H1 (cell line): Measurements from ENCODE around the gene LPIN2. TPM values are rescaled to one million over a fixed set of nuclear protein-coding genes. Genes with fewer than 3 reads are reported as not detected.

Source experiments
- CTCF ChIA-PET: fragments of 300-600 bp; sonication (Branson Sonifier 250); formaldehyde crosslinking; loops from one replicate; lab custom pipeline; 2021; ENCODE audit not compliant: partially characterized antibody; lab: Charles Lee
- POLR2A ChIA-PET: fragments of 300-600 bp; sonication (Branson Sonifier 250); formaldehyde crosslinking; loops from one replicate; lab custom pipeline; 2021; ENCODE audit warnings: inconsistent platforms; ENCODE audit not compliant: partially characterized antibody; lab: Charles Lee
- DNase-seq, 2 experiments: peaks; one replicate each; pipeline versions ENCODE4 v3.0.0 to v3.0.0-alpha.2; 2010 to 2022; ENCODE audit warnings: low spot score in 2 of 2, low read depth in 1 of 2, mixed read lengths in 1 of 2
- FAIRE-seq: peaks from 2 replicates; lab custom pipeline; 2011; peaks lifted over from hg19 to GRCh38; lab: Jason Lieb, UNC
- H2AFZ ChIP-seq: 2 replicates; pipeline ENCODE4 v1.8.1; 2012; ENCODE audit warnings: low read length, inconsistent platforms
- H2AK5ac ChIP-seq: 2 replicates; pipeline ENCODE4 v1.6.1; 2013; ENCODE audit warnings: low read depth, low read length
- H2BK120ac ChIP-seq: replicated peaks from 2 replicates; pipeline ENCODE3; 2013; ENCODE audit warnings: low read depth, low read length, inconsistent platforms
- H2BK12ac ChIP-seq: 2 replicates; pipeline ENCODE4 v1.6.1; 2013; ENCODE audit warnings: low read depth, low read length
- H2BK15ac ChIP-seq: 2 replicates; pipeline ENCODE4 v1.6.1; 2013; ENCODE audit warnings: low read length
- H2BK20ac ChIP-seq: 2 replicates; pipeline ENCODE4 v1.6.1; 2013; ENCODE audit warnings: low read length
- H2BK5ac ChIP-seq: 2 replicates; pipeline ENCODE4 v1.6.1; 2013; ENCODE audit warnings: low read depth, low read length
- H3K14ac ChIP-seq: 2 replicates; pipeline ENCODE4 v1.6.1; 2013; ENCODE audit warnings: inconsistent platforms; ENCODE audit not compliant: insufficient read length
- H3K18ac ChIP-seq: 2 replicates; pipeline ENCODE4 v1.6.1; 2013; ENCODE audit warnings: low read length; ENCODE audit errors: extremely low read depth
- H3K23ac ChIP-seq: 2 replicates; pipeline ENCODE4 v1.6.1; 2013; ENCODE audit warnings: inconsistent platforms; ENCODE audit not compliant: insufficient read length
- H3K23me2 ChIP-seq: 2 replicates; pipeline ENCODE4 v1.6.1; 2013; ENCODE audit warnings: low read depth, low read length
- H3K27ac ChIP-seq: 2 replicates; pipeline ENCODE4 v1.6.1; 2011; ENCODE audit warnings: low read depth, low read length, inconsistent platforms
- H3K27me3 ChIP-seq, 4 experiments: replicated peaks in 1 of 4; 1 replicate in 1 of 4; 2 replicates in 3 of 4; pipeline versions ENCODE4 v1.6.1 to v1.8.1; 2011 to 2013; ENCODE audit warnings: low read length in 3 of 4, mild to moderate bottlenecking in 3 of 4, inconsistent platforms in 2 of 4, mixed read lengths in 2 of 4, moderate library complexity in 1 of 4; ENCODE audit not compliant: control insufficient read depth in 3 of 4, insufficient read depth in 3 of 4; ENCODE audit errors: extremely low read depth in 1 of 4
- H3K36me3 ChIP-seq, 4 experiments: 2 replicates each; pipeline versions ENCODE4 v1.6.1 to v1.8.1; 2011 to 2013; ENCODE audit warnings: mild to moderate bottlenecking in 4 of 4, low read length in 3 of 4, moderate library complexity in 2 of 4, control low read depth in 1 of 4, inconsistent platforms in 1 of 4; ENCODE audit not compliant: insufficient read depth in 4 of 4, control insufficient read depth in 2 of 4
- H3K4ac ChIP-seq: replicated peaks from 2 replicates; pipeline ENCODE3; 2013; ENCODE audit warnings: low read length, low read depth, mixed read lengths, inconsistent platforms; ENCODE audit not compliant: insufficient read length
- H3K4me1 ChIP-seq, 4 experiments: replicated peaks in 1 of 4; 1 replicate in 1 of 4; 2 replicates in 3 of 4; pipeline versions ENCODE4 v1.6.1 to v1.8.1; 2011 to 2013; ENCODE audit warnings: low read length in 3 of 4, inconsistent platforms in 2 of 4, mixed read lengths in 1 of 4; ENCODE audit not compliant: insufficient read depth in 4 of 4, control insufficient read depth in 3 of 4
- H3K4me2 ChIP-seq, 2 experiments: 2 replicates each; pipeline versions ENCODE4 v1.6.1 to v1.8.1; 2011 to 2013; ENCODE audit warnings: low read depth in 2 of 2, low read length in 2 of 2, control low read depth in 1 of 2, inconsistent platforms in 1 of 2, mild to moderate bottlenecking in 1 of 2; ENCODE audit not compliant: insufficient read depth in 1 of 2
- H3K4me3 ChIP-seq, 4 experiments: fragments of 200-600, 300-600 bp in 1 of 4; sonication (generic), shearing (Covaris generic), sonication (Bioruptor Twin) in 1 of 4; 2 replicates each; pipeline versions ENCODE4 v1.5.1 to v1.8.1; 2011 to 2016; ENCODE audit warnings: low read length in 4 of 4, low read depth in 3 of 4, control low read depth in 2 of 4, inconsistent platforms in 2 of 4, mild to moderate bottlenecking in 2 of 4, mixed read lengths in 1 of 4, moderate library complexity in 1 of 4; ENCODE audit not compliant: insufficient read depth in 2 of 4; ENCODE audit errors: extremely low read depth in 1 of 4
- H3K56ac ChIP-seq: replicated peaks from 2 replicates; pipeline ENCODE3; 2013; ENCODE audit warnings: low read depth, mild to moderate bottlenecking, mixed read lengths, low read length, inconsistent platforms; ENCODE audit not compliant: insufficient read length
- H3K79me1 ChIP-seq: 2 replicates; pipeline ENCODE4 v1.6.1; 2013; ENCODE audit warnings: low read depth, low read length, control low read depth
- H3K79me2 ChIP-seq, 2 experiments: 2 replicates each; pipeline versions ENCODE4 v1.6.1 to v1.8.1; 2012 to 2013; ENCODE audit warnings: low read length in 2 of 2, mild to moderate bottlenecking in 2 of 2, inconsistent platforms in 1 of 2; ENCODE audit not compliant: insufficient read depth in 2 of 2, control insufficient read depth in 1 of 2
- H3K9ac ChIP-seq, 4 experiments: replicated peaks in 1 of 4; 1 replicate in 1 of 4; 2 replicates in 3 of 4; pipeline versions ENCODE4 v1.6.1 to v1.8.1; 2011 to 2013; ENCODE audit warnings: low read depth in 3 of 4, low read length in 3 of 4, control low read depth in 2 of 4, mild to moderate bottlenecking in 2 of 4, moderate library complexity in 2 of 4, inconsistent platforms in 1 of 4; ENCODE audit errors: extremely low read depth in 1 of 4
- H3K9me3 ChIP-seq, 2 experiments: 2 replicates each; pipeline versions ENCODE4 v1.6.1 to v1.8.1; 2012 to 2013; ENCODE audit warnings: mild to moderate bottlenecking in 2 of 2, moderate library complexity in 2 of 2, control low read depth in 1 of 2, inconsistent platforms in 1 of 2, low read depth in 1 of 2, low read length in 1 of 2, mixed read lengths in 1 of 2; ENCODE audit not compliant: insufficient read depth in 2 of 2
- H4K20me1 ChIP-seq, 2 experiments: replicated peaks in 1 of 2; 2 replicates each; pipeline versions ENCODE3 to v1.8.1; 2011 to 2013; ENCODE audit warnings: inconsistent platforms in 2 of 2, low read length in 2 of 2, mild to moderate bottlenecking in 1 of 2; ENCODE audit not compliant: insufficient read depth in 2 of 2, control insufficient read depth in 1 of 2
- H4K5ac ChIP-seq: 2 replicates; pipeline ENCODE4 v1.6.1; 2013; ENCODE audit warnings: low read length, low read depth, mixed read lengths, inconsistent platforms; ENCODE audit not compliant: insufficient read length
- H4K8ac ChIP-seq: 2 replicates; pipeline ENCODE4 v1.8.0; 2013; ENCODE audit warnings: mild to moderate bottlenecking, moderate library complexity, low read length, inconsistent platforms; ENCODE audit not compliant: insufficient read depth; ENCODE audit errors: extremely low read depth
- H4K91ac ChIP-seq: replicated peaks from 2 replicates; pipeline ENCODE3; 2013; ENCODE audit warnings: low read length, mixed read lengths, inconsistent platforms; ENCODE audit not compliant: insufficient read length
- RNF2 ChIP-seq: fragments of 200-900, 300-1000 bp; sonication (generic); IDR thresholded peaks from 2 replicates; pipeline ENCODE4 v1.7.1; 2016; ENCODE audit warnings: borderline replicate concordance, low read depth, mild to moderate bottlenecking, antibody characterized with exemption, low read length; ENCODE audit not compliant: poor library complexity, severe bottlenecking; ENCODE audit errors: missing control alignments
- WGBS, 2 experiments: shearing (Covaris generic) in 1 of 2; methylation state at CpG; one replicate each; pipeline versions ENCODE4 v1.1.6 to v1.1.7; 2013 to 2015; ENCODE audit warnings: low lambda C conversion rate in 2 of 2, mixed read lengths in 2 of 2, inconsistent platforms in 1 of 2, low coverage in 1 of 2, missing lambda C conversion rate in 1 of 2; ENCODE audit not compliant: insufficient replicate concordance in 2 of 2, insufficient coverage in 1 of 2, insufficient read length in 1 of 2; ENCODE audit errors: extremely low coverage in 1 of 2, missing lambda C conversion rate in 1 of 2; 5-methylcytosine and 5-hydroxymethylcytosine counted together
- polyA plus RNA-seq, 7 experiments: library from polyadenylated mRNA; depleted of rRNA in 3 of 7; stranded (reverse) in 5 of 7; unstranded in 2 of 7; fragments of >200 nt in 5 of 7; fragments of 200-250 nt in 2 of 7; gene quantifications; 1 replicate in 5 of 7; 2 replicates in 1 of 7; 4 replicates in 1 of 7; pipeline versions ENCODE4 v1.2.1 to v1.2.3, GENCODE V29; 2011 to 2013; ENCODE audit warnings: missing spikeins in 2 of 7, mixed read lengths in 2 of 7
- total RNA-seq: library from RNA; stranded (reverse); fragmentation: NEBNext Ultra II Directional; extraction: Animal tissue kit (Norgen Biotek cat#: 25700); gene quantifications from 2 replicates; pipeline ENCODE4 v1.2.1, GENCODE V29; 2021

The LPIN2 gene
- total and polyA plus RNA-seq, 2 of the 8 experiments (the other 6 are each of a cell fraction or from before 2014, with no cell fraction given), result 7.4 to 14.2 TPM

GRCh38 chr18:3032721-3033120 is 19.8 kb upstream of the LPIN2 start:
- ChIA-PET POLR2A (no interaction called here), CTCF (interaction anchor here (2.8 kb wide), 1 partner anchor 30 kb away, joined by 9 read pairs; no protein-coding TSS in a partner anchor)
- no peak for TF ChIP-seq RNF2
- Histone ChIP-seq H3K79me1 (no peaks in the 10 kb centered on the region), H3K4me2 (no peak overlapping the region), H2BK20ac (no peak overlapping the region), H3K27ac (no peak overlapping the region), H4K91ac (no peak overlapping the region), H2AFZ (no peak overlapping the region), H2BK15ac (no peak overlapping the region), H2BK5ac (no peak overlapping the region), H3K4ac (no peak overlapping the region), H3K4me1 (peaks cover 0 to 2% (median 0%) of the 10 kb centered on the region in 4 experiments; a peak in 2 of 7 replicates), H3K14ac (no peak overlapping the region), H4K5ac (no peak overlapping the region), H3K36me3 (no peaks in the 10 kb centered on the region), H4K20me1 (no peaks in the 10 kb centered on the region), H3K79me2 (no peaks in the 10 kb centered on the region), H4K8ac (no peak overlapping the region), H3K23me2 (no peaks in the 10 kb centered on the region), H3K27me3 (no peaks in the 10 kb centered on the region), H2BK120ac (no peak overlapping the region), H2AK5ac (no peak overlapping the region), H3K18ac (no peak overlapping the region), H3K4me3 (no peak overlapping the region), H3K9ac (no peak overlapping the region), H2BK12ac (no peak overlapping the region), H3K23ac (no peak overlapping the region), H3K9me3 (no peaks in the 10 kb centered on the region), H3K56ac (no peak overlapping the region)
- 91% methylated on average over 3 of the region's 3 CpGs; no CpG with 5 or more reads in 1 of the 2 experiments for WGBS, 2 experiments
- FAIRE-seq, result no peak
- DNase-seq, result no peak
